WERI-Rb-1 (cell line): Measurements from ENCODE around the gene MAP3K5.

Source experiments
- DNase-seq: peaks from one replicate; pipeline ENCODE4 v3.0.0-alpha.2; 2020
- H3K27ac ChIP-seq: fragments of 250-450 bp; sonication (Bioruptor Pico); 2 replicates; pipeline ENCODE4 v1.5.1; 2020; ENCODE audit warnings: mild to moderate bottlenecking, moderate library complexity
- H3K27me3 ChIP-seq: fragments of 250-450 bp; sonication (Bioruptor Pico); 2 replicates; pipeline ENCODE4 v1.5.1; 2021; ENCODE audit warnings: mild to moderate bottlenecking, low read depth, moderate library complexity; ENCODE audit not compliant: insufficient read depth, severe bottlenecking
- H3K36me3 ChIP-seq: fragments of 250-450 bp; sonication (Bioruptor Pico); 2 replicates; pipeline ENCODE4 v1.5.1; 2020; ENCODE audit warnings: mild to moderate bottlenecking, moderate library complexity
- H3K4me3 ChIP-seq: 2 replicates; pipeline ENCODE4 v1.5.1; 2011; ENCODE audit warnings: low read depth, mild to moderate bottlenecking, control low read depth, low read length
- H3K9me3 ChIP-seq: fragments of 250-450 bp; sonication (Bioruptor Pico); 2 replicates; pipeline ENCODE4 v1.5.1; 2021; ENCODE audit warnings: mild to moderate bottlenecking, moderate library complexity; ENCODE audit not compliant: severe bottlenecking
- CTCF ChIP-seq: IDR thresholded peaks from 2 replicates; pipeline ENCODE4 v1.5.1; 2011; ENCODE audit warnings: low read depth, mild to moderate bottlenecking, control low read depth, inconsistent platforms, low read length

Gene MAP3K5

GRCh38 chr6:136613477-136613876 lies 178.8 kb downstream of the MAP3K5 start:
- no peaks in the 10 kb centered on the region for H3K27me3 ChIP-seq
- H3K36me3 ChIP-seq = no peaks in the 10 kb centered on the region
- H3K4me3 ChIP-seq = no peak overlapping the region
- TF ChIP-seq CTCF = no peak
- H3K27ac ChIP-seq = no peak overlapping the region
- H3K9me3 ChIP-seq = no peaks in the 10 kb centered on the region
- DNase-seq = no peak

GRCh38 chr6:136612666-136613389 lies 179.4 kb downstream of the MAP3K5 start:
- no peak for DNase-seq
- Histone ChIP-seq H3K9me3 (no peaks in the 10 kb centered on the region), H3K27ac (no peak overlapping the region), H3K27me3 (no peaks in the 10 kb centered on the region), H3K36me3 (no peaks in the 10 kb centered on the region), H3K4me3 (no peak overlapping the region)
- no peak for TF ChIP-seq CTCF

- Histone ChIP-seq H3K27me3 (no peaks in the 10 kb centered on the region), H3K36me3 (no peaks in the 10 kb centered on the region), H3K27ac (no peak overlapping the region), H3K9me3 (no peaks in the 10 kb centered on the region), H3K4me3 (no peak overlapping the region)
- no peak for DNase-seq
- no peak for TF ChIP-seq CTCF
Observed at GRCh38 chr6:136611746-136612145, 180.5 kb downstream of the MAP3K5 start.

DNA sequence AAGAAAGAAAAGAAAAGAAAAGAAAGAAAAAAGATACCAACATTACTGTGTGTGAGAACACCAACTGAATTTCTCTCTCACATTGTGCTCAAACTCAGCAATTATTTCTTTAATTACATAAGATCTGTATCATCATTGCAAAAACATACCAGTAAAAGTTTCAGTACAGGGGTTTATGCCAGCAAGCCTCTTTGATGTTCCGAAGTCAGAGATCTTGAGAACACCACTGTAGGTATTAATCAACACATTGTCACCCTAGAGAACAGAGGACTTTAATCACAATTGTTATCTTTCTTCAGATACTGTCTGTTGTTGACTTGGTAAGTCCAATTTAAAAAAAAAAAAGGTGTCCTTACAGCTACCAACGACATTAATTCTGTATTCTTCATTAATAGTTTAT lies 181.1 kb downstream of the MAP3K5 start:
- H3K9me3 ChIP-seq = no peaks in the 10 kb centered on the region
- no peak overlapping the region for H3K4me3 ChIP-seq
- DNase-seq = no peak
- no peak overlapping the region for H3K27ac ChIP-seq
- no peak for TF ChIP-seq CTCF
- H3K36me3 ChIP-seq = no peaks in the 10 kb centered on the region
- no peaks in the 10 kb centered on the region for H3K27me3 ChIP-seq

DNA sequence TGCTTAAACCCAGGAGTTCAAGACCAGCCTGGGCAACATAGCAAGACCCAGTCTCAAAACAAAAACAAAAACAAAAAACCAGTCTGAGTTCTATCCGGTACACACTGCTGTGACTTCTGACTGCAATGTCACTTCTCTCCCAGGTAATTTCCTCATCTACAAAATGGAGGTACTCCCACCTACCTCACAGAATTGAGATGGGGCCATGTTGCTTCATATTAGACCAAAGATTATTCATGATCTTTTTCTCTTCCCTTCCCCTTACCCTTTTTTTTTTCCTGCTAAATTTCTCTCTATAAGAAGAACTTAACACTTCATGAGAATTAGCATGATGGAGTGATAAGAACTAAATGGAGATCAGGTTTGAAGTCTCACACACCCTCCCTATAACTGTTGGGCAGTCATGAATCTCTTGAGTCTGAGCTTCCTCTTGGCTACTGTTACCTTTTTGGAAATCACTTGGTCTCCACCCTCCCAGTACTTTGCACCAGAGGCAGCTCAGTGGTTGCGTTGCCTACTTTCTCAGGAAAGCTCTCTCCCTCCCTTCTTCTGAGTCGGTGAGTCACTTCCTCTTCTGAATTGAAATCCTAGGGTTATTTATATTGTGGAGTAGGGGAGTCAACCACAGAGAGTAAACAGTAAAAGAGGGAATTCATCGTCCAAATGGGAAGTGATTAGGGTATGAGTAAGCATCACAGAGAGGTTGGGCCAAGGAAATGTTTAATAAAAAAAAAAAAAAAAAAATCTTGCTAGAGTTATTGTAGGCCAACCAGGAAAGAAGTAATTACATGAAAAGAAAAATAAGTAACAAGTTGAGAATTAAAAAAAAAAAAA lies 182.2 kb downstream of the MAP3K5 start:
- no peak overlapping the region for H3K4me3 ChIP-seq
- no peaks in the 10 kb centered on the region for H3K36me3 ChIP-seq
- TF ChIP-seq CTCF = no peak
- H3K27ac ChIP-seq = no peak overlapping the region
- DNase-seq = no peak
- H3K9me3 ChIP-seq = no peaks in the 10 kb centered on the region
- H3K27me3 ChIP-seq = no peaks in the 10 kb centered on the region
